ENCODE measurements around the gene KIAA1586. TPM values are rescaled to one million over a fixed set of nuclear protein-coding genes. Genes with fewer than 3 reads are reported as not detected.
A peak's percentile ranks its signal among the peaks of the same experiment; 100 is the strongest.

KIAA1586 gene
- total and polyA plus RNA-seq, 2 of the 13 experiments (the other 11 are each of a cell fraction or from before 2014, with no cell fraction given) = 5.5 to 16.9 TPM

DNA sequence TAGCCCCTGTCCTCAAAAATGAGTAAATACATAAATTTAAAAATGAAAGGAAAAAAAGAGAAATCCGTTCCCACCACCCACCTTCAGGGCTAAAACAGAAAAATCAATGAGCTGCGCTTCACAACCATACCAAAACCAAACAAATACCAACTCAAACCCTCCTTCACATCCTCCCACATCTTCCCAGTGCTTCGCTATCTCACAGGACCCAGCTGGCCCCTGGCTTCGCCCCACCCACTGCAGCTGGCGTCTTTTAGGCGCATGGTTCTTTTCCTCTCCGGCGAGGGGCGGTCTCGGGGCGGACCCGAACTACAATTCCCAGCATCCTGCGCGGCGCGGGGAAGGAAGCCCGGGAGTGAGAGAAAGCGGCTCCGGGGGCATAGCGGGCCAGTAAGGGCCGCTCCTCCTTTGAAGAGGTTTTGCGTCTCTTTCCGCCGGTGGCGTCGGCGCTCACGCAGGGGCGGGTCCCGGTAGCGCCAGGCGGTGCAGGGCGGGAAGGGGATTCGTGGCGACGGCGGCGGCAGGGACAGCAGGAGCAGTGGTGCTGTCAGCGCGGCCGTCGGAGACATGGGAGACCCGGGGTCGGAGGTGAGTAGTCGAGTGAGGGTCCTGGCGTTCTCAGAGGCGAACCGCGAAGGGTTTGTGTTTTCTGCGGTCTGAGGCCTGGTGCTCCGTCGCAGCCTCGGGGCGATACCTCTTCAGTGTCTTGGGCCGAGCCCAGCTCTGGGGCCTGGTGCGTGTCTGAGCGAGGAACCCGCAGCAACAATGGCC lies 43.4 kb downstream of the KIAA1586 start, which contains the start of gene ZNF451 (continued):
- TF ChIP-seq HDAC6 (IDR thresholded peaks at IDR 0.05; ENCODE audit: low read depth, low read length) (no peak), TBX2 (CRISPR knock-in tag; IDR thresholded peaks at IDR 0.05; ENCODE audit: borderline replicate concordance) (peak; percentile 91), MTF1 (CRISPR knock-in tag; IDR thresholded peaks at IDR 0.05) (no peak), SPEN (CRISPR knock-in tag; IDR thresholded peaks at IDR 0.05; ENCODE audit: low read depth) (peak; percentile 83), ZNF703 (CRISPR knock-in tag; IDR thresholded peaks at IDR 0.05; ENCODE audit: borderline replicate concordance) (no peak), ZKSCAN8 (CRISPR knock-in tag; IDR thresholded peaks at IDR 0.05; ENCODE audit: borderline replicate concordance) (peak; percentile 87; the same call in 1 of the 2 replicates), GPN1 (CRISPR knock-in tag; IDR thresholded peaks at IDR 0.05; ENCODE audit: borderline replicate concordance) (peak; percentile 77; the same call in 1 of the 2 replicates), XRCC5 (optimal IDR thresholded peaks at IDR 0.05; ENCODE audit: low read length) (peak; percentile 94), DNMT1 (CRISPR knock-in tag; IDR thresholded peaks at IDR 0.05) (peak; percentile 59; the same call in 1 of the 2 replicates), KAT8 (CRISPR knock-in tag; IDR thresholded peaks at IDR 0.05) (peak; percentile 93), ZNF564 (CRISPR knock-in tag; IDR thresholded peaks at IDR 0.05) (no peak), RARG (CRISPR knock-in tag; IDR thresholded peaks at IDR 0.05; ENCODE audit: low read depth) (no peak), U2AF2 (IDR thresholded peaks at IDR 0.05; ENCODE audit: low read depth, low read length) (no peak), ISL2 (CRISPR knock-in tag; IDR thresholded peaks at IDR 0.05) (peak; percentile 73; the same call in 1 of the 2 replicates), HNRNPK (IDR thresholded peaks at IDR 0.05; ENCODE audit: low read depth, low read length, poor library complexity, severe bottlenecking) (peak; percentile 63), NCOA1 (CRISPR knock-in tag; IDR thresholded peaks at IDR 0.05) (no peak)
- TF ChIP-seq, protein P1, sequence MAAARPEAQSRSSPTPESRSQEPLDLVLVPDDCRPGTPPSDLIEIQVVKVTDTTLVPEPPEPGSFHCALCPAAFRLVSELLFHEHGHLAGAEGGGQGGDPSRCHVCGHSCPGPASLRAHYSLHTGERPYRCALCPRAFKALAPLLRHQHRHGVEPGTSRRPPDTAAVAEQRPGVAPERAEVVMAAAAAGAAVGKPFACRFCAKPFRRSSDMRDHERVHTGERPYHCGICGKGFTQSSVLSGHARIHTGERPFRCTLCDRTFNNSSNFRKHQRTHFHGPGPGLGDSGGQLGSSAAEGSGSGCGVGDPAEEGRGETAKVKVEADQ (CRISPR knock-in tag; IDR thresholded peaks at IDR 0.05; ENCODE audit: borderline replicate concordance) = peak; percentile 69; the same call in 1 of the 2 replicates
- TF ChIP-seq, protein P2, sequence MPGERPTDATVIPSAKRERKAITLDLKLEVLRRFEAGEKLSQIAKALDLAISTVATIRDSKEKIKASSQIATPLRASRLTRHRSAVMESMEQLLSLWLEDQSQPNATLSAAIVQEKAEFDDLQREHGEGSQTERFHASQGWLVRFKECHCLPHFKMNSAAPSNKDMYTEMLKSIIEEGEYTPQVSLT (CRISPR knock-in tag; IDR thresholded peaks at IDR 0.05; ENCODE audit: borderline replicate concordance, low read depth) = no peak
- TF ChIP-seq, protein P3, sequence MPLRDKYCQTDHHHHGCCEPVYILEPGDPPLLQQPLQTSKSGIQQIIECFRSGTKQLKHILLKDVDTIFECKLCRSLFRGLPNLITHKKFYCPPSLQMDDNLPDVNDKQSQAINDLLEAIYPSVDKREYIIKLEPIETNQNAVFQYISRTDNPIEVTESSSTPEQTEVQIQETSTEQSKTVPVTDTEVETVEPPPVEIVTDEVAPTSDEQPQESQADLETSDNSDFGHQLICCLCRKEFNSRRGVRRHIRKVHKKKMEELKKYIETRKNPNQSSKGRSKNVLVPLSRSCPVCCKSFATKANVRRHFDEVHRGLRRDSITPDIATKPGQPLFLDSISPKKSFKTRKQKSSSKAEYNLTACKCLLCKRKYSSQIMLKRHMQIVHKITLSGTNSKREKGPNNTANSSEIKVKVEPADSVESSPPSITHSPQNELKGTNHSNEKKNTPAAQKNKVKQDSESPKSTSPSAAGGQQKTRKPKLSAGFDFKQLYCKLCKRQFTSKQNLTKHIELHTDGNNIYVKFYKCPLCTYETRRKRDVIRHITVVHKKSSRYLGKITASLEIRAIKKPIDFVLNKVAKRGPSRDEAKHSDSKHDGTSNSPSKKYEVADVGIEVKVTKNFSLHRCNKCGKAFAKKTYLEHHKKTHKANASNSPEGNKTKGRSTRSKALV (CRISPR knock-in tag; IDR thresholded peaks at IDR 0.05) = no peak
- TF ChIP-seq, protein P4, sequence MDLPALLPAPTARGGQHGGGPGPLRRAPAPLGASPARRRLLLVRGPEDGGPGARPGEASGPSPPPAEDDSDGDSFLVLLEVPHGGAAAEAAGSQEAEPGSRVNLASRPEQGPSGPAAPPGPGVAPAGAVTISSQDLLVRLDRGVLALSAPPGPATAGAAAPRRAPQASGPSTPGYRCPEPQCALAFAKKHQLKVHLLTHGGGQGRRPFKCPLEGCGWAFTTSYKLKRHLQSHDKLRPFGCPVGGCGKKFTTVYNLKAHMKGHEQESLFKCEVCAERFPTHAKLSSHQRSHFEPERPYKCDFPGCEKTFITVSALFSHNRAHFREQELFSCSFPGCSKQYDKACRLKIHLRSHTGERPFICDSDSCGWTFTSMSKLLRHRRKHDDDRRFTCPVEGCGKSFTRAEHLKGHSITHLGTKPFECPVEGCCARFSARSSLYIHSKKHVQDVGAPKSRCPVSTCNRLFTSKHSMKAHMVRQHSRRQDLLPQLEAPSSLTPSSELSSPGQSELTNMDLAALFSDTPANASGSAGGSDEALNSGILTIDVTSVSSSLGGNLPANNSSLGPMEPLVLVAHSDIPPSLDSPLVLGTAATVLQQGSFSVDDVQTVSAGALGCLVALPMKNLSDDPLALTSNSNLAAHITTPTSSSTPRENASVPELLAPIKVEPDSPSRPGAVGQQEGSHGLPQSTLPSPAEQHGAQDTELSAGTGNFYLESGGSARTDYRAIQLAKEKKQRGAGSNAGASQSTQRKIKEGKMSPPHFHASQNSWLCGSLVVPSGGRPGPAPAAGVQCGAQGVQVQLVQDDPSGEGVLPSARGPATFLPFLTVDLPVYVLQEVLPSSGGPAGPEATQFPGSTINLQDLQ (CRISPR knock-in tag; IDR thresholded peaks at IDR 0.05) = no peak
- TF ChIP-seq, protein P5, sequence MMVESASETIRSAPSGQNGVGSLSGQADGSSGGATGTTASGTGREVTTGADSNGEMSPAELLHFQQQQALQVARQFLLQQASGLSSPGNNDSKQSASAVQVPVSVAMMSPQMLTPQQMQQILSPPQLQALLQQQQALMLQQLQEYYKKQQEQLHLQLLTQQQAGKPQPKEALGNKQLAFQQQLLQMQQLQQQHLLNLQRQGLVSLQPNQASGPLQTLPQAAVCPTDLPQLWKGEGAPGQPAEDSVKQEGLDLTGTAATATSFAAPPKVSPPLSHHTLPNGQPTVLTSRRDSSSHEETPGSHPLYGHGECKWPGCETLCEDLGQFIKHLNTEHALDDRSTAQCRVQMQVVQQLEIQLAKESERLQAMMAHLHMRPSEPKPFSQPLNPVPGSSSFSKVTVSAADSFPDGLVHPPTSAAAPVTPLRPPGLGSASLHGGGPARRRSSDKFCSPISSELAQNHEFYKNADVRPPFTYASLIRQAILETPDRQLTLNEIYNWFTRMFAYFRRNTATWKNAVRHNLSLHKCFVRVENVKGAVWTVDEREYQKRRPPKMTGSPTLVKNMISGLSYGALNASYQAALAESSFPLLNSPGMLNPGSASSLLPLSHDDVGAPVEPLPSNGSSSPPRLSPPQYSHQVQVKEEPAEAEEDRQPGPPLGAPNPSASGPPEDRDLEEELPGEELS (CRISPR knock-in tag; IDR thresholded peaks at IDR 0.05) = peak; percentile 46
